H1 (cell line): Measurements from ENCODE around the gene YPEL5. TPM values are rescaled to one million over a fixed set of nuclear protein-coding genes. Genes with fewer than 3 reads are reported as not detected.

Source experiments
- CTCF ChIA-PET: fragments of 300-600 bp; sonication (Branson Sonifier 250); formaldehyde crosslinking; loops from one replicate; lab custom pipeline; 2021; ENCODE audit not compliant: partially characterized antibody; lab: Charles Lee
- POLR2A ChIA-PET: fragments of 300-600 bp; sonication (Branson Sonifier 250); formaldehyde crosslinking; loops from one replicate; lab custom pipeline; 2021; ENCODE audit warnings: inconsistent platforms; ENCODE audit not compliant: partially characterized antibody; lab: Charles Lee
- DNase-seq, 2 experiments: peaks; one replicate each; pipeline versions ENCODE4 v3.0.0 to v3.0.0-alpha.2; 2010 to 2022; ENCODE audit warnings: low spot score in 2 of 2, low read depth in 1 of 2, mixed read lengths in 1 of 2
- FAIRE-seq: peaks from 2 replicates; lab custom pipeline; 2011; peaks lifted over from hg19 to GRCh38; lab: Jason Lieb, UNC
- H2AFZ ChIP-seq: 2 replicates; pipeline ENCODE4 v1.8.1; 2012; ENCODE audit warnings: low read length, inconsistent platforms
- H2AK5ac ChIP-seq: 2 replicates; pipeline ENCODE4 v1.6.1; 2013; ENCODE audit warnings: low read depth, low read length
- H2BK120ac ChIP-seq: replicated peaks from 2 replicates; pipeline ENCODE3; 2013; ENCODE audit warnings: low read depth, low read length, inconsistent platforms
- H2BK12ac ChIP-seq: 2 replicates; pipeline ENCODE4 v1.6.1; 2013; ENCODE audit warnings: low read depth, low read length
- H2BK15ac ChIP-seq: 2 replicates; pipeline ENCODE4 v1.6.1; 2013; ENCODE audit warnings: low read length
- H2BK20ac ChIP-seq: 2 replicates; pipeline ENCODE4 v1.6.1; 2013; ENCODE audit warnings: low read length
- H2BK5ac ChIP-seq: 2 replicates; pipeline ENCODE4 v1.6.1; 2013; ENCODE audit warnings: low read depth, low read length
- H3K14ac ChIP-seq: 2 replicates; pipeline ENCODE4 v1.6.1; 2013; ENCODE audit warnings: inconsistent platforms; ENCODE audit not compliant: insufficient read length
- H3K18ac ChIP-seq: 2 replicates; pipeline ENCODE4 v1.6.1; 2013; ENCODE audit warnings: low read length; ENCODE audit errors: extremely low read depth
- H3K23ac ChIP-seq: 2 replicates; pipeline ENCODE4 v1.6.1; 2013; ENCODE audit warnings: inconsistent platforms; ENCODE audit not compliant: insufficient read length
- H3K23me2 ChIP-seq: 2 replicates; pipeline ENCODE4 v1.6.1; 2013; ENCODE audit warnings: low read depth, low read length
- H3K27ac ChIP-seq: 2 replicates; pipeline ENCODE4 v1.6.1; 2011; ENCODE audit warnings: low read depth, low read length, inconsistent platforms
- H3K27me3 ChIP-seq, 4 experiments: replicated peaks in 1 of 4; 1 replicate in 1 of 4; 2 replicates in 3 of 4; pipeline versions ENCODE4 v1.6.1 to v1.8.1; 2011 to 2013; ENCODE audit warnings: low read length in 3 of 4, mild to moderate bottlenecking in 3 of 4, inconsistent platforms in 2 of 4, mixed read lengths in 2 of 4, moderate library complexity in 1 of 4; ENCODE audit not compliant: control insufficient read depth in 3 of 4, insufficient read depth in 3 of 4; ENCODE audit errors: extremely low read depth in 1 of 4
- H3K36me3 ChIP-seq, 4 experiments: 2 replicates each; pipeline versions ENCODE4 v1.6.1 to v1.8.1; 2011 to 2013; ENCODE audit warnings: mild to moderate bottlenecking in 4 of 4, low read length in 3 of 4, moderate library complexity in 2 of 4, control low read depth in 1 of 4, inconsistent platforms in 1 of 4; ENCODE audit not compliant: insufficient read depth in 4 of 4, control insufficient read depth in 2 of 4
- H3K4ac ChIP-seq: replicated peaks from 2 replicates; pipeline ENCODE3; 2013; ENCODE audit warnings: low read length, low read depth, mixed read lengths, inconsistent platforms; ENCODE audit not compliant: insufficient read length
- H3K4me1 ChIP-seq, 4 experiments: replicated peaks in 1 of 4; 1 replicate in 1 of 4; 2 replicates in 3 of 4; pipeline versions ENCODE4 v1.6.1 to v1.8.1; 2011 to 2013; ENCODE audit warnings: low read length in 3 of 4, inconsistent platforms in 2 of 4, mixed read lengths in 1 of 4; ENCODE audit not compliant: insufficient read depth in 4 of 4, control insufficient read depth in 3 of 4
- H3K4me2 ChIP-seq, 2 experiments: 2 replicates each; pipeline versions ENCODE4 v1.6.1 to v1.8.1; 2011 to 2013; ENCODE audit warnings: low read depth in 2 of 2, low read length in 2 of 2, control low read depth in 1 of 2, inconsistent platforms in 1 of 2, mild to moderate bottlenecking in 1 of 2; ENCODE audit not compliant: insufficient read depth in 1 of 2
- H3K4me3 ChIP-seq, 4 experiments: fragments of 200-600, 300-600 bp in 1 of 4; sonication (generic), shearing (Covaris generic), sonication (Bioruptor Twin) in 1 of 4; 2 replicates each; pipeline versions ENCODE4 v1.5.1 to v1.8.1; 2011 to 2016; ENCODE audit warnings: low read length in 4 of 4, low read depth in 3 of 4, control low read depth in 2 of 4, inconsistent platforms in 2 of 4, mild to moderate bottlenecking in 2 of 4, mixed read lengths in 1 of 4, moderate library complexity in 1 of 4; ENCODE audit not compliant: insufficient read depth in 2 of 4; ENCODE audit errors: extremely low read depth in 1 of 4
- H3K56ac ChIP-seq: replicated peaks from 2 replicates; pipeline ENCODE3; 2013; ENCODE audit warnings: low read depth, mild to moderate bottlenecking, mixed read lengths, low read length, inconsistent platforms; ENCODE audit not compliant: insufficient read length
- H3K79me1 ChIP-seq: 2 replicates; pipeline ENCODE4 v1.6.1; 2013; ENCODE audit warnings: low read depth, low read length, control low read depth
- H3K79me2 ChIP-seq, 2 experiments: 2 replicates each; pipeline versions ENCODE4 v1.6.1 to v1.8.1; 2012 to 2013; ENCODE audit warnings: low read length in 2 of 2, mild to moderate bottlenecking in 2 of 2, inconsistent platforms in 1 of 2; ENCODE audit not compliant: insufficient read depth in 2 of 2, control insufficient read depth in 1 of 2
- H3K9ac ChIP-seq, 4 experiments: replicated peaks in 1 of 4; 1 replicate in 1 of 4; 2 replicates in 3 of 4; pipeline versions ENCODE4 v1.6.1 to v1.8.1; 2011 to 2013; ENCODE audit warnings: low read depth in 3 of 4, low read length in 3 of 4, control low read depth in 2 of 4, mild to moderate bottlenecking in 2 of 4, moderate library complexity in 2 of 4, inconsistent platforms in 1 of 4; ENCODE audit errors: extremely low read depth in 1 of 4
- H3K9me3 ChIP-seq, 2 experiments: 2 replicates each; pipeline versions ENCODE4 v1.6.1 to v1.8.1; 2012 to 2013; ENCODE audit warnings: mild to moderate bottlenecking in 2 of 2, moderate library complexity in 2 of 2, control low read depth in 1 of 2, inconsistent platforms in 1 of 2, low read depth in 1 of 2, low read length in 1 of 2, mixed read lengths in 1 of 2; ENCODE audit not compliant: insufficient read depth in 2 of 2
- H4K20me1 ChIP-seq, 2 experiments: replicated peaks in 1 of 2; 2 replicates each; pipeline versions ENCODE3 to v1.8.1; 2011 to 2013; ENCODE audit warnings: inconsistent platforms in 2 of 2, low read length in 2 of 2, mild to moderate bottlenecking in 1 of 2; ENCODE audit not compliant: insufficient read depth in 2 of 2, control insufficient read depth in 1 of 2
- H4K5ac ChIP-seq: 2 replicates; pipeline ENCODE4 v1.6.1; 2013; ENCODE audit warnings: low read length, low read depth, mixed read lengths, inconsistent platforms; ENCODE audit not compliant: insufficient read length
- H4K8ac ChIP-seq: 2 replicates; pipeline ENCODE4 v1.8.0; 2013; ENCODE audit warnings: mild to moderate bottlenecking, moderate library complexity, low read length, inconsistent platforms; ENCODE audit not compliant: insufficient read depth; ENCODE audit errors: extremely low read depth
- H4K91ac ChIP-seq: replicated peaks from 2 replicates; pipeline ENCODE3; 2013; ENCODE audit warnings: low read length, mixed read lengths, inconsistent platforms; ENCODE audit not compliant: insufficient read length
- CHD1 ChIP-seq: IDR thresholded peaks from 2 replicates; pipeline ENCODE4 v1.6.1; 2012; ENCODE audit warnings: low read depth, low read length, improper control_type of control experiment
- RAD21 ChIP-seq, 2 experiments: IDR thresholded peaks in 1 of 2; conservative IDR thresholded peaks in 1 of 2; 2 replicates each; pipeline ENCODE4 v1.6.1; 2011; ENCODE audit warnings: low read depth in 2 of 2, low read length in 2 of 2, improper control_type of control experiment in 1 of 2, inconsistent platforms in 1 of 2, mild to moderate bottlenecking in 1 of 2, moderate library complexity in 1 of 2
- SRF ChIP-seq: IDR thresholded peaks from 2 replicates; pipeline ENCODE4 v1.6.1; 2011; ENCODE audit warnings: mild to moderate bottlenecking, low read depth, low read length, moderate library complexity
- WGBS, 2 experiments: shearing (Covaris generic) in 1 of 2; methylation state at CpG; one replicate each; pipeline versions ENCODE4 v1.1.6 to v1.1.7; 2013 to 2015; ENCODE audit warnings: low lambda C conversion rate in 2 of 2, mixed read lengths in 2 of 2, inconsistent platforms in 1 of 2, low coverage in 1 of 2, missing lambda C conversion rate in 1 of 2; ENCODE audit not compliant: insufficient replicate concordance in 2 of 2, insufficient coverage in 1 of 2, insufficient read length in 1 of 2; ENCODE audit errors: extremely low coverage in 1 of 2, missing lambda C conversion rate in 1 of 2; 5-methylcytosine and 5-hydroxymethylcytosine counted together
- polyA plus RNA-seq, 7 experiments: library from polyadenylated mRNA; depleted of rRNA in 3 of 7; stranded (reverse) in 5 of 7; unstranded in 2 of 7; fragments of >200 nt in 5 of 7; fragments of 200-250 nt in 2 of 7; gene quantifications; 1 replicate in 5 of 7; 2 replicates in 1 of 7; 4 replicates in 1 of 7; pipeline versions ENCODE4 v1.2.1 to v1.2.3, GENCODE V29; 2011 to 2013; ENCODE audit warnings: missing spikeins in 2 of 7, mixed read lengths in 2 of 7
- total RNA-seq: library from RNA; stranded (reverse); fragmentation: NEBNext Ultra II Directional; extraction: Animal tissue kit (Norgen Biotek cat#: 25700); gene quantifications from 2 replicates; pipeline ENCODE4 v1.2.1, GENCODE V29; 2021

The YPEL5 gene
- total and polyA plus RNA-seq, 2 of the 8 experiments (the other 6 are each of a cell fraction or from before 2014, with no cell fraction given): 18.5 to 28.0 TPM

- POLR2A ChIA-PET: interaction anchor here (1.1 to 4.7 kb wide), 4 partner anchors 16 to 67 kb away, joined by 4 to 24 read pairs (median 6); partner anchors contain the start of genes LBH and YPEL5
Measured at GRCh38 chr2:30165617-30166016, 18.8 kb downstream of the YPEL5 start.

More at GRCh38 chr2:30165617-30166016, 18.8 kb downstream of the YPEL5 start:
- Histone ChIP-seq H4K8ac (no peak overlapping the region), H3K4me3 (no peak overlapping the region), H3K14ac (no peak overlapping the region), H3K18ac (no peak overlapping the region), H3K79me2 (no peaks in the 10 kb centered on the region), H2AFZ (no peak overlapping the region), H2AK5ac (no peak overlapping the region), H3K9me3 (no peaks in the 10 kb centered on the region), H2BK20ac (no peak overlapping the region), H3K4ac (no peak overlapping the region), H3K23ac (no peak overlapping the region), H4K5ac (no peak overlapping the region), H3K4me2 (no peak overlapping the region), H3K27ac (no peak overlapping the region), H4K20me1 (peaks cover 0 to 2% of the 10 kb centered on the region in 2 experiments), H3K56ac (no peak overlapping the region), H2BK5ac (no peak overlapping the region), H2BK12ac (no peak overlapping the region), H2BK120ac (no peak overlapping the region), H3K23me2 (no peaks in the 10 kb centered on the region; the same call in 1 of the 2 replicates), H3K4me1 (peaks cover 0 to 4% (median 0%) of the 10 kb centered on the region in 4 experiments; a peak in 1 of 7 replicates), H2BK15ac (no peak overlapping the region), H3K27me3 (no peaks in the 10 kb centered on the region; a peak in 1 of 7 replicates), H3K9ac (no peak overlapping the region), H3K36me3 (no peaks in the 10 kb centered on the region), H3K79me1 (no peaks in the 10 kb centered on the region), H4K91ac (no peak overlapping the region)
- 86% methylated on average over 4 of the region's 4 CpGs; no CpG with 5 or more reads in 1 of the 2 experiments for WGBS, 2 experiments
- FAIRE-seq: no peak
- TF ChIP-seq RAD21 (IDR thresholded peaks at IDR 0.05 in 1 of 2, conservative IDR thresholded peaks at IDR 0.05 in 1 of 2; ENCODE audit: low read depth in 2 of 2, low read length in 2 of 2) (no peak), SRF (no peak), CHD1 (no peak)
- CTCF ChIA-PET: interaction anchor here (0.6 to 9.6 kb wide), 47 partner anchors 9 to 1267 kb away, joined by 3 to 228 read pairs (median 4); partner anchors contain the start of genes LBH and YPEL5
- DNase-seq: no peak
